HCT116 (cell line): ENCODE data around the gene TWF2. TPM values are rescaled to one million over a fixed set of nuclear protein-coding genes. Genes with fewer than 3 reads are reported as not detected.

Source experiments
- ATAC-seq: fragments of 200-7000 bp; cut with Tn5 transposase; 2 replicates; pipeline ENCODE4 v1.9.1; 2020; ENCODE audit warnings: mild to moderate bottlenecking, moderate library complexity
- BruUV-seq: library from RNA; stranded (reverse); fragments of 400-500 nt; replicated peaks from 2 replicates; lab custom pipeline; 2021; lab: Mats Ljungman, UMichigan
- CTCF ChIA-PET: fragments of 300-600 bp; sonication (Branson Sonifier 250); formaldehyde crosslinking; loops from one replicate; lab custom pipeline; 2021; ENCODE audit warnings: antibody characterized with exemption; lab: Charles Lee
- POLR2A ChIA-PET: fragments of 300-600, 350-600 bp; sonication (Branson Sonifier 250); formaldehyde crosslinking; loops from one replicate; lab custom pipeline; 2021; ENCODE audit warnings: antibody characterized with exemption; lab: Charles Lee
- RAD21 ChIA-PET, 2 experiments: fragments of 300-600 bp; sonication (Branson Sonifier 250); formaldehyde crosslinking; loops; one replicate each; lab custom pipeline; 2023; ENCODE audit warnings: low total read pairs in 2 of 2; ENCODE audit not compliant: uncharacterized antibody in 2 of 2, unreplicated experiment in 2 of 2, low non-redundant PET in 1 of 2; lab: Charles Lee
- DNase-seq: peaks from one replicate; pipeline ENCODE4 v3.0.0-alpha.2; 2010; ENCODE audit warnings: low read depth, low spot score
- H2AFZ ChIP-seq: fragments of 200-600 bp; shearing (Covaris generic), sonication (generic); 2 replicates; pipeline ENCODE4 v1.6.1; 2017; ENCODE audit warnings: low read depth, mixed run types, mixed read lengths, antibody characterized with exemption, low read length; ENCODE audit not compliant: poor library complexity, severe bottlenecking
- H3K27ac ChIP-seq: 2 replicates; pipeline ENCODE4 v1.5.1; 2012; ENCODE audit warnings: low read depth, low read length
- H3K27me3 ChIP-seq: fragments of 200-600 bp; sonication (generic); 2 replicates; pipeline ENCODE4 v1.6.1; 2016; ENCODE audit warnings: mixed run types, low read length, mixed read lengths; ENCODE audit not compliant: insufficient read depth
- H3K36me3 ChIP-seq, 2 experiments: fragments of 200-500 bp in 1 of 2; fragments of 200-600 bp in 1 of 2; sonication (Bioruptor generic) in 1 of 2; sonication (generic) in 1 of 2; 2 replicates each; pipeline versions ENCODE4 v1.5.1 to v1.6.1; 2014 to 2016; ENCODE audit warnings: low read length in 2 of 2, inconsistent platforms in 1 of 2, mixed read lengths in 1 of 2, mixed run types in 1 of 2; ENCODE audit not compliant: insufficient read depth in 2 of 2, control insufficient read depth in 1 of 2
- H3K4me1 ChIP-seq, 2 experiments: fragments of 200-600 bp in 1 of 2; sonication (generic) in 1 of 2; 2 replicates each; pipeline versions ENCODE4 v1.5.1 to v1.6.1; 2012 to 2017; ENCODE audit warnings: low read length in 2 of 2, inconsistent platforms in 1 of 2, mild to moderate bottlenecking in 1 of 2, mixed read lengths in 1 of 2, mixed run types in 1 of 2, moderate library complexity in 1 of 2; ENCODE audit not compliant: insufficient read depth in 2 of 2, control insufficient read depth in 1 of 2
- H3K4me2 ChIP-seq: fragments of 200-600 bp; sonication (generic); 2 replicates; pipeline ENCODE4 v1.6.1; 2017; ENCODE audit warnings: mixed run types, low read length, mixed read lengths
- H3K4me3 ChIP-seq, 2 experiments: fragments of 200-600 bp in 1 of 2; sonication (generic) in 1 of 2; replicated peaks in 1 of 2; 2 replicates each; pipeline ENCODE4 v1.5.1; 2011 to 2016; ENCODE audit warnings: low read length in 2 of 2, control low read depth in 1 of 2, low read depth in 1 of 2, mild to moderate bottlenecking in 1 of 2, mixed read lengths in 1 of 2, mixed run types in 1 of 2
- H3K79me2 ChIP-seq: fragments of 200-600 bp; sonication (generic); 2 replicates; pipeline ENCODE4 v1.6.1; 2017; ENCODE audit warnings: mild to moderate bottlenecking, mixed run types, low read length, moderate library complexity, mixed read lengths; ENCODE audit not compliant: insufficient read depth
- H3K9ac ChIP-seq: fragments of 200-600 bp; sonication (generic); 2 replicates; pipeline ENCODE4 v1.6.1; 2016; ENCODE audit warnings: low read length, mixed read lengths
- H3K9me2 ChIP-seq: fragments of 200-600 bp; sonication (generic), shearing (Covaris generic); 2 replicates; pipeline ENCODE4 v1.6.1; 2017; ENCODE audit warnings: mixed run types, mild to moderate bottlenecking, moderate library complexity; ENCODE audit not compliant: insufficient read depth
- H3K9me3 ChIP-seq, 2 experiments: fragments of 200-500 bp in 1 of 2; fragments of 200-600 bp in 1 of 2; sonication (Bioruptor generic) in 1 of 2; sonication (generic) in 1 of 2; 2 replicates each; pipeline ENCODE4 v1.6.1; 2014 to 2017; ENCODE audit warnings: low read length in 2 of 2, mixed read lengths in 2 of 2, inconsistent platforms in 1 of 2, low read depth in 1 of 2, mild to moderate bottlenecking in 1 of 2, mixed run types in 1 of 2, moderate library complexity in 1 of 2; ENCODE audit not compliant: control insufficient read depth in 1 of 2, insufficient read depth in 1 of 2
- H4K20me1 ChIP-seq: fragments of 200-600 bp; sonication (generic), shearing (Covaris generic); 2 replicates; pipeline ENCODE4 v1.6.1; 2017; ENCODE audit warnings: mixed run types, mild to moderate bottlenecking, moderate library complexity; ENCODE audit not compliant: insufficient read depth
- CEBPB ChIP-seq: IDR thresholded peaks from 2 replicates; pipeline ENCODE4 v1.6.1; 2012; ENCODE audit warnings: low read depth
- FOSL1 ChIP-seq: IDR thresholded peaks from 2 replicates; pipeline ENCODE4 v1.6.1; 2012; ENCODE audit warnings: low read depth
- JUND ChIP-seq: IDR thresholded peaks from 2 replicates; pipeline ENCODE4 v1.6.1; 2012
- RAD21 ChIP-seq: IDR thresholded peaks from 2 replicates; pipeline ENCODE4 v1.6.1; 2012; ENCODE audit warnings: low read depth, mild to moderate bottlenecking
- SIN3A ChIP-seq: IDR thresholded peaks from 2 replicates; pipeline ENCODE4 v1.6.1; 2012; ENCODE audit warnings: low read depth
- TCF7L2 ChIP-seq: IDR thresholded peaks from 2 replicates; pipeline ENCODE4 v1.7.0; 2011; ENCODE audit warnings: borderline replicate concordance, inconsistent platforms; ENCODE audit not compliant: insufficient read depth, insufficient read length; ENCODE audit errors: extremely low read depth
- YY1 ChIP-seq: IDR thresholded peaks from 2 replicates; pipeline ENCODE4 v1.6.1; 2011; ENCODE audit warnings: low read length, low read depth, moderate library complexity, mild to moderate bottlenecking; ENCODE audit not compliant: insufficient replicate concordance; ENCODE audit errors: extremely low read depth
- ZFX ChIP-seq: fragments of 450-650 bp; IDR thresholded peaks from 2 replicates; pipeline ENCODE4 v1.6.1; 2017
- intact Hi-C: fragments of 100-400 bp; cut with micrococcal nuclease; formaldehyde crosslinking; loops from 2 replicates; pipeline ENCODE4 v1.10.0; 2022
- total RNA-seq: library from RNA; stranded (reverse); gene quantifications from one replicate; pipeline ENCODE4 v1.2.1, GENCODE V29; 2021; ENCODE audit not compliant: unreplicated experiment
- TF ChIP-seq, protein P1 (sequence below): IDR thresholded peaks from 2 replicates; pipeline ENCODE4 v1.6.1; 2012; ENCODE audit warnings: low read depth
- TF ChIP-seq, protein P2 (sequence below): IDR thresholded peaks from 2 replicates; pipeline ENCODE4 v1.6.1; 2012
- TF ChIP-seq, protein P3 (sequence below), 3 experiments: fragments of 200-600 bp in 1 of 3; sonication (generic) in 1 of 3; IDR thresholded peaks in 2 of 3; conservative IDR thresholded peaks in 1 of 3; 2 replicates each; pipeline ENCODE4 v1.5.1; 2012 to 2017; ENCODE audit warnings: low read depth in 2 of 3, low read length in 2 of 3, antibody characterized with exemption in 1 of 3, borderline replicate concordance in 1 of 3, control low read depth in 1 of 3, mild to moderate bottlenecking in 1 of 3, mixed read lengths in 1 of 3, mixed run types in 1 of 3, moderate library complexity in 1 of 3; ENCODE audit not compliant: insufficient read depth in 1 of 3

Gene TWF2
- total RNA-seq, 1 experiment from 2014 or later, result 100 TPM

DNA sequence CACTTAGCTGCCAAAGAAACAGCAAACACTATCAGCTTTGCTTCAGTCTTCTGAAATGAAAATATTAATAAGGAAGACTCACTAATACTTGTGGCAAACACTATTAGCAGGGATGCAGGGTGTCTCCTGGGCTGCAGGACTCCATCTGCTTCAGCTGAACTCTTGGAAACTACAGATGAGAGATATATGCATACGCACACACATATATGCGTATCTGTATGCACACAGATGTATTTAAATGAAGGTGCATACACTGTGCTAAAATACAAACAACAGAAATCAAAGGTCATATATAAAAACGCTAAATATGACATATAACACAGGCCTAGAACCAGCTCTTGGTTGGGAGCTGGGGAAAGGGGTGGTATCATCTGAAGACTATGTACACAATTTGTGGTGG, 17.2 kb upstream of the TWF2 start:
- POLR2A ChIA-PET, result interaction anchor here (1.3 kb wide), 1 partner anchor 16 kb away, joined by 4 read pairs; no protein-coding TSS in a partner anchor
- TF ChIP-seq, protein P1, sequence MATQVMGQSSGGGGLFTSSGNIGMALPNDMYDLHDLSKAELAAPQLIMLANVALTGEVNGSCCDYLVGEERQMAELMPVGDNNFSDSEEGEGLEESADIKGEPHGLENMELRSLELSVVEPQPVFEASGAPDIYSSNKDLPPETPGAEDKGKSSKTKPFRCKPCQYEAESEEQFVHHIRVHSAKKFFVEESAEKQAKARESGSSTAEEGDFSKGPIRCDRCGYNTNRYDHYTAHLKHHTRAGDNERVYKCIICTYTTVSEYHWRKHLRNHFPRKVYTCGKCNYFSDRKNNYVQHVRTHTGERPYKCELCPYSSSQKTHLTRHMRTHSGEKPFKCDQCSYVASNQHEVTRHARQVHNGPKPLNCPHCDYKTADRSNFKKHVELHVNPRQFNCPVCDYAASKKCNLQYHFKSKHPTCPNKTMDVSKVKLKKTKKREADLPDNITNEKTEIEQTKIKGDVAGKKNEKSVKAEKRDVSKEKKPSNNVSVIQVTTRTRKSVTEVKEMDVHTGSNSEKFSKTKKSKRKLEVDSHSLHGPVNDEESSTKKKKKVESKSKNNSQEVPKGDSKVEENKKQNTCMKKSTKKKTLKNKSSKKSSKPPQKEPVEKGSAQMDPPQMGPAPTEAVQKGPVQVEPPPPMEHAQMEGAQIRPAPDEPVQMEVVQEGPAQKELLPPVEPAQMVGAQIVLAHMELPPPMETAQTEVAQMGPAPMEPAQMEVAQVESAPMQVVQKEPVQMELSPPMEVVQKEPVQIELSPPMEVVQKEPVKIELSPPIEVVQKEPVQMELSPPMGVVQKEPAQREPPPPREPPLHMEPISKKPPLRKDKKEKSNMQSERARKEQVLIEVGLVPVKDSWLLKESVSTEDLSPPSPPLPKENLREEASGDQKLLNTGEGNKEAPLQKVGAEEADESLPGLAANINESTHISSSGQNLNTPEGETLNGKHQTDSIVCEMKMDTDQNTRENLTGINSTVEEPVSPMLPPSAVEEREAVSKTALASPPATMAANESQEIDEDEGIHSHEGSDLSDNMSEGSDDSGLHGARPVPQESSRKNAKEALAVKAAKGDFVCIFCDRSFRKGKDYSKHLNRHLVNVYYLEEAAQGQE, result no peak
- TF ChIP-seq ZFX (no peak), YY1 (no peak), JUND (no peak), TCF7L2 (no peak), FOSL1 (no peak), RAD21 (no peak), SIN3A (no peak), CEBPB (no peak)
- TF ChIP-seq, protein P2, sequence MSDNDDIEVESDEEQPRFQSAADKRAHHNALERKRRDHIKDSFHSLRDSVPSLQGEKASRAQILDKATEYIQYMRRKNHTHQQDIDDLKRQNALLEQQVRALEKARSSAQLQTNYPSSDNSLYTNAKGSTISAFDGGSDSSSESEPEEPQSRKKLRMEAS, result no peak
- TF ChIP-seq, protein P3, sequence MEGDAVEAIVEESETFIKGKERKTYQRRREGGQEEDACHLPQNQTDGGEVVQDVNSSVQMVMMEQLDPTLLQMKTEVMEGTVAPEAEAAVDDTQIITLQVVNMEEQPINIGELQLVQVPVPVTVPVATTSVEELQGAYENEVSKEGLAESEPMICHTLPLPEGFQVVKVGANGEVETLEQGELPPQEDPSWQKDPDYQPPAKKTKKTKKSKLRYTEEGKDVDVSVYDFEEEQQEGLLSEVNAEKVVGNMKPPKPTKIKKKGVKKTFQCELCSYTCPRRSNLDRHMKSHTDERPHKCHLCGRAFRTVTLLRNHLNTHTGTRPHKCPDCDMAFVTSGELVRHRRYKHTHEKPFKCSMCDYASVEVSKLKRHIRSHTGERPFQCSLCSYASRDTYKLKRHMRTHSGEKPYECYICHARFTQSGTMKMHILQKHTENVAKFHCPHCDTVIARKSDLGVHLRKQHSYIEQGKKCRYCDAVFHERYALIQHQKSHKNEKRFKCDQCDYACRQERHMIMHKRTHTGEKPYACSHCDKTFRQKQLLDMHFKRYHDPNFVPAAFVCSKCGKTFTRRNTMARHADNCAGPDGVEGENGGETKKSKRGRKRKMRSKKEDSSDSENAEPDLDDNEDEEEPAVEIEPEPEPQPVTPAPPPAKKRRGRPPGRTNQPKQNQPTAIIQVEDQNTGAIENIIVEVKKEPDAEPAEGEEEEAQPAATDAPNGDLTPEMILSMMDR (IDR thresholded peaks at IDR 0.05 in 2 of 3, conservative IDR thresholded peaks at IDR 0.05 in 1 of 3; ENCODE audit: borderline replicate concordance in 1 of 3, insufficient read depth in 1 of 3, low read depth in 2 of 3, low read length in 2 of 3), result no peak
- Histone ChIP-seq H3K4me1 (no peaks in the 10 kb centered on the region), H3K4me2 (no peak overlapping the region), H4K20me1 (no peaks in the 10 kb centered on the region), H3K9me3 (no peaks in the 10 kb centered on the region), H3K27me3 (no peaks in the 10 kb centered on the region), H3K79me2 (peaks cover 43% of the 10 kb centered on the region), H2AFZ (no peak overlapping the region), H3K4me3 (no peak overlapping the region), H3K27ac (no peak overlapping the region), H3K9ac (no peak overlapping the region), H3K36me3 (peaks cover 67 to 76% of the 10 kb centered on the region in 2 experiments), H3K9me2 (no peaks in the 10 kb centered on the region)
- ATAC-seq, result no peak
- no TSS peak for BruUV-seq
- DNase-seq, result no peak
- CTCF ChIA-PET, result no interaction called here
- intact Hi-C loops, result no loop called here
- RAD21 ChIA-PET, result no interaction called here
